K562 (cell line): Measurements from ENCODE around the gene DLG4. TPM values are rescaled to one million over a fixed set of nuclear protein-coding genes. Genes with fewer than 3 reads are reported as not detected.

Source experiments
- ATAC-seq: fragments of 200-7000 bp; cut with Tn5 transposase; 3 replicates; pipeline ENCODE4 v1.9.1; 2020; ENCODE audit warnings: moderate library complexity
- BruUV-seq: library from RNA; stranded (reverse); fragments of 400-500 nt; replicated peaks from 2 replicates; lab custom pipeline; 2021; lab: Mats Ljungman, UMichigan
- CTCF ChIA-PET: fragments of 300-600 bp; formaldehyde crosslinking; extraction: SDS; loops from one replicate; lab custom pipeline; 2021; ENCODE audit warnings: low intra/inter-chr PET ratio; lab: Yijun Ruan, JAX
- POLR2A ChIA-PET: fragments of 300-600, 350-650 bp; sonication (Branson Sonifier 250); formaldehyde crosslinking; extraction: SDS; loops from one replicate; lab custom pipeline; 2021; ENCODE audit warnings: antibody characterized with exemption, inconsistent platforms; lab: Yijun Ruan, JAX
- DNase-seq, 4 experiments: peaks; one replicate each; pipeline versions ENCODE4 v3.0.0 to v3.0.0-alpha.2; 2011 to 2018; ENCODE audit warnings: low spot score in 3 of 4, mixed read lengths in 3 of 4; ENCODE audit errors: extremely low read depth in 1 of 4
- FAIRE-seq: peaks from 2 replicates; lab custom pipeline; 2011; peaks lifted over from hg19 to GRCh38; lab: Jason Lieb, UNC
- H2AFZ ChIP-seq: 2 replicates; pipeline ENCODE4 v1.6.0; 2011; ENCODE audit warnings: low read depth, low read length, control low read depth, inconsistent platforms
- H3K27ac ChIP-seq: fragments of 200-600 bp; 3 replicates; pipeline ENCODE4 v1.8.0; 2011; ENCODE audit warnings: low read depth, mild to moderate bottlenecking, control low read depth, inconsistent platforms, low read length, moderate library complexity, mixed read lengths; ENCODE audit errors: extremely low read depth
- H3K27me3 ChIP-seq, 2 experiments: fragments of 300-600 bp in 1 of 2; 2 replicates in 1 of 2; 3 replicates in 1 of 2; pipeline versions ENCODE4 v1.6.0 to v1.8.0; 2011; ENCODE audit warnings: inconsistent platforms in 2 of 2, low read length in 2 of 2, mild to moderate bottlenecking in 1 of 2, mixed read lengths in 1 of 2, moderate library complexity in 1 of 2; ENCODE audit not compliant: control insufficient read depth in 2 of 2, insufficient read depth in 2 of 2
- H3K36me3 ChIP-seq: fragments of 300-600 bp; 3 replicates; pipeline ENCODE4 v1.8.0; 2011; ENCODE audit warnings: mild to moderate bottlenecking, low read length, inconsistent platforms; ENCODE audit not compliant: control insufficient read depth, insufficient read depth
- H3K4me1 ChIP-seq, 2 experiments: fragments of 200-600 bp in 1 of 2; replicated peaks in 1 of 2; 2 replicates in 1 of 2; 3 replicates in 1 of 2; pipeline versions ENCODE4 v1.5.1 to v1.8.0; 2011; ENCODE audit warnings: inconsistent platforms in 2 of 2, low read length in 2 of 2, mild to moderate bottlenecking in 1 of 2, mixed read lengths in 1 of 2, moderate library complexity in 1 of 2; ENCODE audit not compliant: control insufficient read depth in 2 of 2, insufficient read depth in 2 of 2
- H3K4me2 ChIP-seq: 2 replicates; pipeline ENCODE4 v1.6.1; 2011; ENCODE audit warnings: low read length, control low read depth, inconsistent platforms, mixed read lengths; ENCODE audit not compliant: insufficient read depth
- H3K4me3 ChIP-seq: fragments of 200-600 bp; sonication (generic), shearing (Covaris generic); 2 replicates; pipeline ENCODE4 v1.5.1; 2016; ENCODE audit warnings: control low read depth, inconsistent platforms
- H3K79me2 ChIP-seq: fragments of 200-600 bp; 3 replicates; pipeline ENCODE4 v1.8.0; 2011; ENCODE audit warnings: low read length, inconsistent platforms; ENCODE audit not compliant: control insufficient read depth, insufficient read depth
- H3K9ac ChIP-seq, 2 experiments: 2 replicates each; pipeline versions ENCODE4 v1.6.0 to v1.6.1; 2011; ENCODE audit warnings: low read depth in 2 of 2, low read length in 2 of 2, control low read depth in 1 of 2, inconsistent platforms in 1 of 2, mild to moderate bottlenecking in 1 of 2, mixed read lengths in 1 of 2; ENCODE audit not compliant: insufficient read depth in 1 of 2
- H3K9me1 ChIP-seq: one replicate; pipeline ENCODE4 v1.6.0; 2011; ENCODE audit warnings: inconsistent platforms, mild to moderate bottlenecking, low read length, moderate library complexity; ENCODE audit not compliant: control insufficient read depth, insufficient read depth
- H3K9me3 ChIP-seq: replicated peaks from 2 replicates; pipeline ENCODE4 v1.5.1; 2011; ENCODE audit warnings: low read depth, low read length, inconsistent platforms; ENCODE audit not compliant: control insufficient read depth, insufficient read depth
- H4K20me1 ChIP-seq: replicated peaks from 2 replicates; pipeline ENCODE4 v1.6.1; 2011; ENCODE audit warnings: low read length, inconsistent platforms, mixed read lengths; ENCODE audit not compliant: control insufficient read depth, insufficient read depth
- FOXO4 ChIP-seq: fragments of 450-650 bp; formaldehyde crosslinking; IDR thresholded peaks from 2 replicates; pipeline ENCODE4 v1.4.0; 2020; ENCODE audit warnings: mild to moderate bottlenecking, moderate library complexity
- KDM4B ChIP-seq, 2 experiments: fragments of 450-650 bp in 1 of 2; sonication (generic) in 1 of 2; IDR thresholded peaks; 2 replicates each; pipeline ENCODE4 v1.6.1; 2016 to 2017; ENCODE audit warnings: borderline replicate concordance in 2 of 2, antibody characterized with exemption in 1 of 2, low read depth in 1 of 2, mild to moderate bottlenecking in 1 of 2
- MAFG ChIP-seq: fragments of 450-650 bp; conservative IDR thresholded peaks from 2 replicates; pipeline ENCODE4 v1.6.1; 2016; ENCODE audit warnings: missing genetic modification characterization, missing compliant biosample characterization
- MEIS2 ChIP-seq: fragments of 450-650 bp; IDR thresholded peaks from 2 replicates; pipeline ENCODE4 v1.6.1; 2014; ENCODE audit warnings: mild to moderate bottlenecking; ENCODE audit not compliant: partially characterized antibody
- POU5F1 ChIP-seq: fragments of 150-350 bp; IDR thresholded peaks from 2 replicates; pipeline ENCODE4 v1.6.1; 2014; ENCODE audit warnings: borderline replicate concordance, low read length, low read depth, mild to moderate bottlenecking; ENCODE audit not compliant: partially characterized antibody
- RFX5 ChIP-seq: IDR thresholded peaks from 2 replicates; pipeline ENCODE4 v1.6.1; 2011; ENCODE audit warnings: low read depth, mild to moderate bottlenecking, improper control_type of control experiment, low read length
- STAT5A ChIP-seq: IDR thresholded peaks from 2 replicates; pipeline ENCODE4 v1.6.1; 2012; ENCODE audit warnings: low read length, inconsistent platforms, borderline replicate concordance
- VEZF1 ChIP-seq: fragments of 200-800 bp; sonication (Bioruptor generic); IDR thresholded peaks from 2 replicates; pipeline ENCODE4 v1.6.1; 2017; ENCODE audit warnings: missing genetic modification characterization, missing compliant biosample characterization
- WGBS: fragments of 100-300 bp; shearing (Covaris generic); methylation state at CpG from one replicate; pipeline ENCODE4 v1.1.6; 2016; ENCODE audit warnings: low coverage, mixed read lengths; ENCODE audit not compliant: insufficient coverage; ENCODE audit errors: missing lambda C conversion rate; 5-methylcytosine and 5-hydroxymethylcytosine counted together
- in situ Hi-C: fragments of 300-500 bp; cut with MboI; formaldehyde crosslinking; loops from 4 replicates; pipeline ENCODE4 v1.15.0; 2018; ENCODE audit warnings: inconsistent platforms, mixed read lengths
- intact Hi-C: fragments of 100-400 bp; cut with micrococcal nuclease; formaldehyde crosslinking; loops from 2 replicates; pipeline ENCODE4 v1.14.2; 2022
- polyA plus RNA-seq, 8 experiments: library from polyadenylated mRNA; depleted of rRNA in 4 of 8; stranded (reverse) in 5 of 8; unstranded in 3 of 8; fragments of >200 nt; fragmentation: Nextera tagmentation in 2 of 8; fragmentation: Illumina TruSeq in 1 of 8; extraction: Ambion mirVana in 2 of 8; extraction: Trizol in 1 of 8; gene quantifications; 2 replicates each; pipeline versions ENCODE4 v1.2.1 to v1.2.3, GENCODE V29; 2011 to 2014; ENCODE audit warnings: inconsistent platforms in 1 of 8, missing spikeins in 1 of 8
- total RNA-seq, 7 experiments: library from RNA; depleted of rRNA in 6 of 7; stranded (reverse); fragments of >200 nt in 6 of 7; fragmentation: Illumina TruSeq in 2 of 7; extraction: Trizol in 2 of 7; gene quantifications; 2 replicates each; pipeline versions ENCODE4 v1.2.1 to v1.2.3, GENCODE V29; 2011 to 2021; ENCODE audit warnings: low replicate concordance in 1 of 7
- TF ChIP-seq, protein P1 (sequence below): sonication (generic); formaldehyde crosslinking; IDR thresholded peaks from 2 replicates; pipeline ENCODE4 v1.8.1; 2023; ENCODE audit warnings: mild to moderate bottlenecking, missing genetic modification reagents
- TF ChIP-seq, protein P2 (sequence below): fragments of 200-800 bp; sonication (Bioruptor generic); IDR thresholded peaks from 2 replicates; pipeline ENCODE4 v1.6.1; 2016; ENCODE audit warnings: missing genetic modification characterization, missing compliant biosample characterization

The DLG4 gene
- total and polyA plus RNA-seq, 9 of the 15 experiments (the other 6 are each of a cell fraction or from before 2014, with no cell fraction given): 0.03 to 12.0 (median 4.1) TPM

GRCh38 chr17:7241783-7242716 is 22.4 kb upstream of the DLG4 start, which contains the start of gene GABARAP:
GABARAP (minus strand) TSS chr17:7242449; CDS start chr17:7242330, 119 bp downstream.
- DNase-seq: peak; percentile 66 to 92 (median 76)
- TF ChIP-seq FOXO4 (CRISPR knock-in tag): no peak
- no peak for TF ChIP-seq POU5F1
- TF ChIP-seq, protein P1, sequence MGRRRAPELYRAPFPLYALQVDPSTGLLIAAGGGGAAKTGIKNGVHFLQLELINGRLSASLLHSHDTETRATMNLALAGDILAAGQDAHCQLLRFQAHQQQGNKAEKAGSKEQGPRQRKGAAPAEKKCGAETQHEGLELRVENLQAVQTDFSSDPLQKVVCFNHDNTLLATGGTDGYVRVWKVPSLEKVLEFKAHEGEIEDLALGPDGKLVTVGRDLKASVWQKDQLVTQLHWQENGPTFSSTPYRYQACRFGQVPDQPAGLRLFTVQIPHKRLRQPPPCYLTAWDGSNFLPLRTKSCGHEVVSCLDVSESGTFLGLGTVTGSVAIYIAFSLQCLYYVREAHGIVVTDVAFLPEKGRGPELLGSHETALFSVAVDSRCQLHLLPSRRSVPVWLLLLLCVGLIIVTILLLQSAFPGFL (CRISPR knock-in tag): no peak
- no peak for TF ChIP-seq STAT5A
- TF ChIP-seq MAFG: no peak
- TF ChIP-seq KDM4B (IDR thresholded peaks at IDR 0.05; ENCODE audit: borderline replicate concordance in 2 of 2, low read depth in 1 of 2): no peak
- peak; percentile 90 for TF ChIP-seq VEZF1 (CRISPR knock-in tag)
- TF ChIP-seq, protein P2, sequence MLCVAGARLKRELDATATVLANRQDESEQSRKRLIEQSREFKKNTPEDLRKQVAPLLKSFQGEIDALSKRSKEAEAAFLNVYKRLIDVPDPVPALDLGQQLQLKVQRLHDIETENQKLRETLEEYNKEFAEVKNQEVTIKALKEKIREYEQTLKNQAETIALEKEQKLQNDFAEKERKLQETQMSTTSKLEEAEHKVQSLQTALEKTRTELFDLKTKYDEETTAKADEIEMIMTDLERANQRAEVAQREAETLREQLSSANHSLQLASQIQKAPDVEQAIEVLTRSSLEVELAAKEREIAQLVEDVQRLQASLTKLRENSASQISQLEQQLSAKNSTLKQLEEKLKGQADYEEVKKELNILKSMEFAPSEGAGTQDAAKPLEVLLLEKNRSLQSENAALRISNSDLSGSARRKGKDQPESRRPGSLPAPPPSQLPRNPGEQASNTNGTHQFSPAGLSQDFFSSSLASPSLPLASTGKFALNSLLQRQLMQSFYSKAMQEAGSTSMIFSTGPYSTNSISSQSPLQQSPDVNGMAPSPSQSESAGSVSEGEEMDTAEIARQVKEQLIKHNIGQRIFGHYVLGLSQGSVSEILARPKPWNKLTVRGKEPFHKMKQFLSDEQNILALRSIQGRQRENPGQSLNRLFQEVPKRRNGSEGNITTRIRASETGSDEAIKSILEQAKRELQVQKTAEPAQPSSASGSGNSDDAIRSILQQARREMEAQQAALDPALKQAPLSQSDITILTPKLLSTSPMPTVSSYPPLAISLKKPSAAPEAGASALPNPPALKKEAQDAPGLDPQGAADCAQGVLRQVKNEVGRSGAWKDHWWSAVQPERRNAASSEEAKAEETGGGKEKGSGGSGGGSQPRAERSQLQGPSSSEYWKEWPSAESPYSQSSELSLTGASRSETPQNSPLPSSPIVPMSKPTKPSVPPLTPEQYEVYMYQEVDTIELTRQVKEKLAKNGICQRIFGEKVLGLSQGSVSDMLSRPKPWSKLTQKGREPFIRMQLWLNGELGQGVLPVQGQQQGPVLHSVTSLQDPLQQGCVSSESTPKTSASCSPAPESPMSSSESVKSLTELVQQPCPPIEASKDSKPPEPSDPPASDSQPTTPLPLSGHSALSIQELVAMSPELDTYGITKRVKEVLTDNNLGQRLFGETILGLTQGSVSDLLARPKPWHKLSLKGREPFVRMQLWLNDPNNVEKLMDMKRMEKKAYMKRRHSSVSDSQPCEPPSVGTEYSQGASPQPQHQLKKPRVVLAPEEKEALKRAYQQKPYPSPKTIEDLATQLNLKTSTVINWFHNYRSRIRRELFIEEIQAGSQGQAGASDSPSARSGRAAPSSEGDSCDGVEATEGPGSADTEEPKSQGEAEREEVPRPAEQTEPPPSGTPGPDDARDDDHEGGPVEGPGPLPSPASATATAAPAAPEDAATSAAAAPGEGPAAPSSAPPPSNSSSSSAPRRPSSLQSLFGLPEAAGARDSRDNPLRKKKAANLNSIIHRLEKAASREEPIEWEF: no peak
- no peak for TF ChIP-seq RFX5
- peak; percentile 20 for TF ChIP-seq MEIS2

More at GRCh38 chr17:7241783-7242716, 22.4 kb upstream of the DLG4 start, which contains the start of gene GABARAP:
- Histone ChIP-seq H3K9me3 (no peaks in the 10 kb centered on the region), H3K4me3 (peak within 1 kb of the TSS; percentile 68), H3K27ac (peak within 1 kb of the TSS; percentile 98), H3K27me3 (no peaks in the 10 kb centered on the region), H4K20me1 (0 out of 2 replicates have a peak, but pooled peaks cover 5% of the 10 kb centered on the region), H3K36me3 (peaks cover 52% of the 10 kb centered on the region), H3K4me2 (peak within 1 kb of the TSS; percentile 90), H2AFZ (peak within 1 kb of the TSS; percentile 91), H3K79me2 (peaks cover 49% of the 10 kb centered on the region), H3K9ac (peak within 1 kb of the TSS; percentile 80 to 97), H3K9me1 (no peaks in the 10 kb centered on the region), H3K4me1 (peaks cover 21 to 27% of the 10 kb centered on the region in 2 experiments; a peak in 4 of 5 replicates)
- peak; percentile 17 for ATAC-seq
- peak; percentile 86 for FAIRE-seq
- CTCF ChIA-PET: no interaction called here
- in situ Hi-C loops (no loop called here), intact Hi-C loops (no loop called here)
- no TSS peak for BruUV-seq
- POLR2A ChIA-PET: interaction anchor here (0.6 to 3.6 kb wide), 12 partner anchors 8 to 444 kb away, joined by 3 to 16 read pairs (median 4); partner anchors contain the start of genes ACADVL, CTDNEP1, DLG4 and DVL2
- 0% methylated on average over 36 of the region's 62 CpGs for WGBS
